Measurements from ENCODE around the gene CDK1. TPM values are rescaled to one million over a fixed set of nuclear protein-coding genes. Genes with fewer than 3 reads are reported as not detected.

The CDK1 gene
- total RNA-seq, 4 donors from 2014 or later = 0.66 to 3.5 (median 3.0) TPM

GRCh38 chr10:60737242-60737641, 41.0 kb upstream of the CDK1 start:
- no peak for DNase-seq (ENCODE audit: low spot score in 2 of 2)
- 78 to 80% methylated on average over 5 of the region's 5 CpGs for WGBS, 2 donors

GRCh38 chr10:60739558-60739957, 38.7 kb upstream of the CDK1 start:
- TF ChIP-seq EP300 (IDR thresholded peaks at IDR 0.05) (no peak), POLR2A (IDR thresholded peaks at IDR 0.05) (no peak)
- TF ChIP-seq, protein P1, sequence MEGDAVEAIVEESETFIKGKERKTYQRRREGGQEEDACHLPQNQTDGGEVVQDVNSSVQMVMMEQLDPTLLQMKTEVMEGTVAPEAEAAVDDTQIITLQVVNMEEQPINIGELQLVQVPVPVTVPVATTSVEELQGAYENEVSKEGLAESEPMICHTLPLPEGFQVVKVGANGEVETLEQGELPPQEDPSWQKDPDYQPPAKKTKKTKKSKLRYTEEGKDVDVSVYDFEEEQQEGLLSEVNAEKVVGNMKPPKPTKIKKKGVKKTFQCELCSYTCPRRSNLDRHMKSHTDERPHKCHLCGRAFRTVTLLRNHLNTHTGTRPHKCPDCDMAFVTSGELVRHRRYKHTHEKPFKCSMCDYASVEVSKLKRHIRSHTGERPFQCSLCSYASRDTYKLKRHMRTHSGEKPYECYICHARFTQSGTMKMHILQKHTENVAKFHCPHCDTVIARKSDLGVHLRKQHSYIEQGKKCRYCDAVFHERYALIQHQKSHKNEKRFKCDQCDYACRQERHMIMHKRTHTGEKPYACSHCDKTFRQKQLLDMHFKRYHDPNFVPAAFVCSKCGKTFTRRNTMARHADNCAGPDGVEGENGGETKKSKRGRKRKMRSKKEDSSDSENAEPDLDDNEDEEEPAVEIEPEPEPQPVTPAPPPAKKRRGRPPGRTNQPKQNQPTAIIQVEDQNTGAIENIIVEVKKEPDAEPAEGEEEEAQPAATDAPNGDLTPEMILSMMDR (IDR thresholded peaks at IDR 0.05) = no peak
- Histone ChIP-seq H3K4me1 (no peaks in the 10 kb centered on the region), H3K27me3 (peaks cover 0 to 13% of the 10 kb centered on the region in 2 donors), H3K36me3 (no peaks in the 10 kb centered on the region), H3K27ac (no peak overlapping the region), H3K4me3 (no peak overlapping the region), H3K9me3 (no peaks in the 10 kb centered on the region)
- no peak for DNase-seq (ENCODE audit: low spot score in 2 of 2)

More at GRCh38 chr10:60737242-60737641, 41.0 kb upstream of the CDK1 start:
- Histone ChIP-seq H3K27me3 (peaks cover 0 to 35% of the 10 kb centered on the region in 2 donors), H3K27ac (no peak overlapping the region), H3K4me1 (peaks cover 0 to 15% (median 2%) of the 10 kb centered on the region in 4 donors), H3K9me3 (no peaks in the 10 kb centered on the region), H3K36me3 (no peaks in the 10 kb centered on the region), H3K4me3 (no peak overlapping the region)
- TF ChIP-seq, protein P1 (IDR thresholded peaks at IDR 0.05) = no peak
- no peak for TF ChIP-seq POLR2A (IDR thresholded peaks at IDR 0.05)
- TF ChIP-seq EP300 (IDR thresholded peaks at IDR 0.05) = no peak

DNA sequence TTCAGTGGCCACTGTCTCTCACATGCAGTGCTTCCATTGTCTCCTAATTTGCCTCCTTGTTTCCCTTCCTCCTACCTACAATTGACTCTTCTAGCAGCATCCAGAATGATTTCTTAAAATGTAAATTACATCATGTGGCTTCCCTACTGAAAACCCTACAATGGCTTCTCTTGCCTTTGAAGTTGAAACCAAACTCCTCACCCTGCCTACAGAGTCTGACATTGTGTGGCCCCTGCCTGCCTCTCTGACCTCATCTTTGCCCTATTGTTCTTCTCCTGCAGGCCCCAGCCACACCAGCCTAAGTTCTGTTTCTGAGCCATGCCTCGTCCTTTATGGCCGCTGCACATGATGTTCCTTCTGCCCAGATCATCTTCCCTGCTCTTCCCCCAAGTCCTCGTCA, 35.8 kb upstream of the CDK1 start:
- 86 to 90% methylated on average over 3 of the region's 3 CpGs for WGBS, 2 donors
- H3K9me3 ChIP-seq = no peaks in the 10 kb centered on the region
- TF ChIP-seq POLR2A (IDR thresholded peaks at IDR 0.05) = no peak
- TF ChIP-seq EP300 (IDR thresholded peaks at IDR 0.05) = no peak
- TF ChIP-seq, protein P1 (IDR thresholded peaks at IDR 0.05) = no peak
- H3K36me3 ChIP-seq = no peaks in the 10 kb centered on the region
- H3K27ac ChIP-seq = no peak overlapping the region
- H3K4me3 ChIP-seq = no peak overlapping the region
- no peak for DNase-seq (ENCODE audit: low spot score in 2 of 2)
- no peaks in the 10 kb centered on the region for H3K27me3 ChIP-seq
- H3K4me1 ChIP-seq = no peaks in the 10 kb centered on the region

GRCh38 chr10:60747817-60748469, 30.3 kb upstream of the CDK1 start:
- 73 to 74% methylated on average over 2 of the region's 2 CpGs for WGBS, 2 donors
- H3K27me3 ChIP-seq = no peaks in the 10 kb centered on the region
- H3K27ac ChIP-seq = no peak overlapping the region
- H3K9me3 ChIP-seq = no peaks in the 10 kb centered on the region
- no peaks in the 10 kb centered on the region for H3K4me1 ChIP-seq
- TF ChIP-seq POLR2A (IDR thresholded peaks at IDR 0.05) (no peak), EP300 (IDR thresholded peaks at IDR 0.05) (no peak)
- TF ChIP-seq, protein P1 (IDR thresholded peaks at IDR 0.05) = no peak
- no peak for DNase-seq (ENCODE audit: low spot score in 2 of 2)
- H3K36me3 ChIP-seq = no peaks in the 10 kb centered on the region
- no peak overlapping the region for H3K4me3 ChIP-seq

- Histone ChIP-seq H3K27ac (no peak overlapping the region), H3K4me1 (no peaks in the 10 kb centered on the region), H3K27me3 (no peaks in the 10 kb centered on the region), H3K36me3 (no peaks in the 10 kb centered on the region), H3K4me3 (no peak overlapping the region), H3K9me3 (no peaks in the 10 kb centered on the region)
- no peak for DNase-seq (ENCODE audit: low spot score in 2 of 2)
- 95 to 97% methylated on average over 1 of the region's 1 CpG for WGBS, 2 donors
- no peak for TF ChIP-seq EP300 (IDR thresholded peaks at IDR 0.05)
- TF ChIP-seq, protein P1 (IDR thresholded peaks at IDR 0.05) = no peak
- no peak for TF ChIP-seq POLR2A (IDR thresholded peaks at IDR 0.05)
Observed at GRCh38 chr10:60753152-60753551, 25.1 kb upstream of the CDK1 start.
